NOMO-1 treated with DMSO at 0.1 percent for 48 hours (cell line): ENCODE data around the gene GZMA.

Experiments
- DNase-seq: peaks from one replicate; lab custom pipeline; 2025; ENCODE audit not compliant: unreplicated experiment; lab: John Stamatoyannopoulos, UW

GZMA gene

DNA sequence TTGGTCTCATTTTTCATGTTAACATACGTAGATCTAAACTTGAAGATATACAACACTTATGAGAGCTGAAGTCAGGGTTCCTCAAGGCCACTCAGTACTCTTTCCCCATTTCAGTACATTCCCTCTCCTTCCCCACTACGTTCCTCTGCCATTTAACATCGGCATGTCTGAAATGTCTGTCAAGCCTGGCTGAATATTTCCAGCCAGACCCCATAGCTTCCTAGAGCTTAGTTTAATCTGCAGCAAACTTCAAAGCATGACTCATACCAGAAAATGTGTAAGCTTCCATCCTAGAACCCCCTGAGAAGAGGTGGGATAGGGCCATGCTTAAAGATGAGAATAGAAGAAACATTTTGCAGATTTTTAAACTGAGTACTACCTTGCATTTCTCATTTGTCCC is 6.2 kb downstream of the GZMA start:
- DNase-seq: no peak

DNA sequence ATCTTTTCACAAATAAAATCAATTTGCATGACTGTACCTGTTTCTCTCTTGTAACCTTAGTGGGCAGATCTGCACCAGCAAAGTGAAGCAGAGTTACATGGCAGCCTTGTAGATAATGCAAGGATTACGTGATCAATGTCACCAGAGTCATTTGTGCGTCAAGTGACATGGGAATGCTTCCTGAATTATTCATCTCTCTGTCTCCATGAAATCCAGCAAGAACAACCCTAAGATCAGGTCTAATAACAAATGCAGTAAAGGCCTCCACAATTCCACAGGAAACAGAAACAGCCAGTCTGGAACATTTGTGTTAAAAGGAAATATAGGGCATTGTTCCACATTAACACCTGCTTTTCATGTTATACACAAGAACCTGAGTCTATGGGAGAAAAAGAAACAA is 7.8 kb downstream of the GZMA start:
- no peak for DNase-seq

DNA sequence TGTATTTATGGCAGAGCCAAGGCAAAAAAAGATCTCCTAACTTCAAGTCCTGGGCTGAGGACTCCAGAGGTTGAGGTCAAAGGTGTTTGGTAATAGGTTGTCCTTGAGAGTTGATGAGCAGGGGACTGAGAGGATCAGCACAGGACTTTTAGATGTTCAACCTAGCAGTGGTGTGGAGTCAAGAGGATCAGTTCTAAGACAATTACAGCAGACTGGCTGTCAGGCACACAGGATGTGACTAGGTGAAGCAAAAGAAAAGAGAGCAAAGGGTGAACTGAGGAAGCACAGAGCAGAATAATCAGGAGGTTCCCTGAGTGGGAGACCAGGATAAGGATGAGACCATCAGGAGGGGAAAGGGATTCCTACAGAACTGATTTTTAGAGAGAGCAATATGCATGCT is 10.9 kb downstream of the GZMA start:
- DNase-seq: no peak

GRCh38 chr5:55114061-55114460 is 11.6 kb downstream of the GZMA start:
- DNase-seq: no peak

- DNase-seq: no peak
Observed at GRCh38 chr5:55123365-55123764, 20.9 kb downstream of the GZMA start.

DNA sequence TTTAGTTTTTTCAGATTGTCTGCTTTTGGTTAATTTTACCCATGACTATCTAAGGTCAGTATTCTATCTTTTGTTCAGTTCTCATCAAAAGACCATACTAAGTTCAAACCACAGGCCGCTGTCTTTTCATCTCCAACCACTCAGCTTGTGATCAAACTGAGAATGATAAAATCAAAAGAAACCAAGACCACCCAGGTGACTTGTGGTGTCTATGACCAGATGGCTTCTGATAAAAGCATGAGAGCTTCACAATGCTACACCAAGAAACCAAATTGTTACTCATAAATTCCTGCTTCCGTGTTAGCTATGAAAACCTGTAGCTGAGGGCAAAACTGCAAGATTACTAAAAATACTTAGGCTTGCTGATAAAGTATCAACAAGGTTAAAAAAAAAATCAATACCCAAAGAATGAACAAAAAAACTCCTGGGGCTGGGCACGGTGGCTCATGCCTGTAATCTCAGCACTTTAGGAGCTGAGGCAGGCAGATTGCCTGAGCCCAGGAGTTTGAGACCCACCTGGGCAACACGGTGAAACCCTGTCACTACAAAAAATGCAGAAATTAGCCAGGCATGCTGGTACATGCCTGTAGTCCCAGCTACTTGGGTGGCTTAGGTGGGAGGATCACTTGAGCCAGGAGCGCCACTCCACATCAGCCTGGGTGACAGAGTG is 31.7 kb downstream of the GZMA start:
- no peak for DNase-seq

- no peak for DNase-seq
Observed at GRCh38 chr5:55136521-55136920, 34.1 kb downstream of the GZMA start.

- no peak for DNase-seq
Observed at GRCh38 chr5:55140908-55141665, 38.6 kb downstream of the GZMA start.

GRCh38 chr5:55141945-55142690 is 39.7 kb downstream of the GZMA start:
- no peak for DNase-seq

- no peak for DNase-seq
Observed at GRCh38 chr5:55143624-55144023, 41.2 kb downstream of the GZMA start.

GRCh38 chr5:55146080-55146479 is 43.6 kb downstream of the GZMA start:
- no peak for DNase-seq

DNA sequence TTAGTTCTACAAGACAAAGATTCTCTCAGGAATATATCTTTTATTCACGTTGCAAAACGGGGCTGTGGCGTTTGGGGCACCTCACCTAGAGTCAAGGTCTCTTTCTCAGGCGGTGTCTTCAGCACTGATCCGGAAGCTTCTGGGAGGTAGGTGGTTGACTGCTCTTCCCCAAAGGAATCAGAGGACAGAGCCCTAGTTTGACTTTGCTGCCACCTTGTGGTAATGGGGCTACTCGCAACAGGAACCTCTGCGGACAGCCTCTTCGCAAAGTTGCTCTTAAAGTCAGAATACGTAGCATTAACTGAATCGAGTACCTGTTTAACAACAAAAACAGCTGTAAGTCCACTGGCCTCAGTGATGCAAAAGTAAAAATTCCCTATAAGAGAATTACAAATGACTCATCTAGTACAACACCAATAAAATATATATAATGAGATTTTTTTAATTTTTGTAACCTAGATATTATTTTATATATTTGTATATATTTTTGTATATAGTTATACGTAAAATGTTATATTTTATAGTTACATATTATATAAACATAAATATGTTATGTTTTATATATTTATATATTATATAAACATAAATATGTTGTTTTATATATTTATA is 44.2 kb downstream of the GZMA start:
- DNase-seq: peak; percentile 84

DNA sequence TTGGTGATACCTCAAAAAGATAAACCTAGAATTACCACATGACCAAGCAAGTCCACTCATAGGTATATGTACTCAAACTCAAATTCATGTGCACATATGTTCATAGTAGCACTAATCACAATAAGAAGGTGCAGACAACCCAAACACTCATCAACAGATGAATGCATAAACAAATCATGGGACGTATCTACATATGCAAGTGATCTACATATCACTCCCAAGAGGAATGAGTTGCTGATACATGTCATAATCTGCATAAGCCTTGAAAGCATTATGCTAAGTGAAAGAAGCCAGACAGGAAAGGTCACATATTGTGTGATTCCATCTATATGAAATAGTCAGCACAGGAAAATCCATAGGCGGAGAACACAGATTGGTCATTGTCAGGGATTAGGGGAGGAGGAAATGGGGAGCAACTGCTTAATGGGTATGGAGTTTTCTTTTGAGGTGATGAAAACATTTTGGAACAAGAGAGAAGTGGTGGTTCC is 46.9 kb downstream of the GZMA start:
- no peak for DNase-seq

GRCh38 chr5:55151923-55152842 is 49.7 kb downstream of the GZMA start:
- DNase-seq: no peak

- DNase-seq: no peak
Observed at GRCh38 chr5:55154873-55155272, 52.4 kb downstream of the GZMA start.
